CD4-positive, alpha-beta T cell treated with Interferon gamma for 1 hour (primary cell): Measurements from ENCODE around the gene RNF38.
"Not testable (repeated sequence)": the region's sequence is repeated elsewhere in the genome, so short reads cannot be mapped to it uniquely, and the experiment has no call there.

ENCODE experiments used
- DNase-seq: peaks from one replicate; pipeline ENCODE4 v3.0.0-alpha.2; 2020

RNF38 gene

DNA sequence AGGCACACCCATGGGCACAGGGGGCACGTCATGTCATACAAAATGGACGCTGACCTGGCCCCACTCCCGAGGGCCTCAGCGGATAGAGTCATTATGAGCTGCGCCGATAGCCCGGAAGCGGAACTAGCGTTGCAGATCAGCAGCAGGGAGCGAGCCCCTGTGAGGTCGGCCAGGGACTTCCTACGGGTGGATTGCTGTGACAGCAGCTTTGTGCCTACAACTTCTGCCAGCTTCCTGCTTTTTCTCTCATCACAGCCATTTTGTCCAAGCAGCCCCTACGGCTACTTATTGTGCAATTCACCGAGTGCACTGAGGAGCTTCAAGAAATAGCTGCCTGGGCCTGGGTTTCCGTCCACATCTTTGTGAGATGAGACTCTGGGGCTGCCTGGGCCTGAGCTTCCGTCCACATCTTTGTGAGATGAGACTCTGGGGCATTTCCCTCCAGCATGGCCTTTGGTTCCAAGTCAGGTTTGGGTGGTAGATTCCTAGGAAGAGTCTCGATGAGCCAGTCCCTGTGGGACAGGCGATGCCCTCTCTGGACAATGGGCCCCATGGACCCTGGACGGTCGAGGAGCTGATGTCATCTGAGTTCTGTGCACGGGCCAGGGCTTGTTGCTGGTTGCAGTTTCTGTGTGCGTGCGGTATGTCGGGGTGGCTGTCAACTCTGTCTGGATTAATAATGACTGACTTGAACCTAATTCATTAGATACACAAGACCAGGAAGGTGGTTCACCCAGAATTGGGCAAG is 74.8 kb downstream of the RNF38 start:
- no peak for DNase-seq

DNA sequence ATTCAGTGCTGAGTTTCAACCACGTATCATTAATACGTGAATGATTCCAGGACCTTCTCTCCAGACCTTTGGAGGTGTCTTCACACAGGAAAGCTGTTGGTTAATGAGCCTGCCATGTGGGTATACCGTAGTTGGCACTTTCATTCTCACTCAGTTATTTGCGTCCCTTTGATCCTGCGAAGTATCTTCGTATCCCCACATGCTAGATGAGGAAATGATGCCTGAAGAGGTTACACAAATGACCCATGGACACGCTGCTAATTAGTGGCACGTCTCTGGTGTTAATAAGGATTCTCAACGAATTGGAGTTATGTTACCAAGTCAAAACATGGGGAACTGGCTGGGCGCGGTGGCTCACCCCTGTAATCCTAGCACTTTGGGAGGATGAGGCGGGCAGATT is 76.1 kb downstream of the RNF38 start:
- DNase-seq = no peak

DNA sequence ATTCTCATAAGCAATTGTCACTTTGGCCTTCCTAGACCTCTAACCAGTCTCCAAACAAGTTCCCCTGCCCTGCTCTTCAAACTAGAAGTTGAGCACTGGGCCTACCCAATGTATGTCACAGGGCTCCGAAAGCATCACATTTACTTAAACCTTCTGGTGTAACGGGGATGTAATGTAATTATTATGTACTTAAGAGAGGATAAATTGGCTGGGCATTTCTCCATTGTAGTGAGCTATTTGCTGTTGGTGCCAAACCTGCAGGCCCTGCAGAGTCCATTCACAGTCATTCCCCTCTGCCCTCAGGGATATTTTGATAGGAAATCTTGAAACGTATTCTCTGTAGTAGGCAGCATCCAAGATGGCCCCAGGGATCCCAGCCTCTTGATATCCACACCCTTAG is 77.6 kb downstream of the RNF38 start:
- no peak for DNase-seq

DNA sequence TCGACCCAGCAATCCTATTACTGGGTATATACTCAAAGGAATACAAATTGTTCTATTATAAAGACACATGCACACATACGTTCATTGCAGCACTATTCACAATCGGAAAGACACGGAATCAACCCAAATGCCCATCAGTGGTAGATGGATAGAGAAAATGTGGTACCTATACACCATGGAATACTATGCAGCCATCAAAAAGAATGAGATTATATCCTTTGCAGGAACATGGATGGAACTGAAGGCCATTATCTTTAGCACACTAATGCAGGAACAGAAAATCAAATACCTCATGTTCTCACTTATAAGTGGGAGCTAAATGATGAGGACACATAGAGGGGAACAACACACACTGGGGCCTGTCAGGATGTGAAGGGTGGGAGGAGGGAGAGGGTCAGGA is 78.2 kb downstream of the RNF38 start:
- DNase-seq = not testable (repeated sequence)

DNA sequence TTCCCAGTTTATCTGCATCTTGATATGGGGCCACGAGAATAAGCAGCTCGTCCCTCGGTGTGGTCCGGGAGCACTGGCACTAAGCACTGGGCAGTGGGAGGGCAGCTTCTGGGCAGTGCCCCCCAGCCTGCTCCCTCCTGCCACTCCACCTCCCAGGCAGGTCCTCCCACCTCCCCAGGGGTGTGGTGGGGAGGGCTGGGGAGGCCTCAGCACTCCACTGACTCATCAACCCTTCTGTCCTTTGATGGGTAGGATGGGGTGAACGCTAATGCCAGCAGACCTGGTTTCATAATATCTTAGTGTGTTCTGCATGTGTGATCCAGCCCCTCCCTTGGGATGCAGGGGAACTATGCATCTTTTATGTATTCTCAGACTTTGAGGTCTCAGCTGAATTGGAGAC is 79.6 kb downstream of the RNF38 start:
- DNase-seq = no peak

DNA sequence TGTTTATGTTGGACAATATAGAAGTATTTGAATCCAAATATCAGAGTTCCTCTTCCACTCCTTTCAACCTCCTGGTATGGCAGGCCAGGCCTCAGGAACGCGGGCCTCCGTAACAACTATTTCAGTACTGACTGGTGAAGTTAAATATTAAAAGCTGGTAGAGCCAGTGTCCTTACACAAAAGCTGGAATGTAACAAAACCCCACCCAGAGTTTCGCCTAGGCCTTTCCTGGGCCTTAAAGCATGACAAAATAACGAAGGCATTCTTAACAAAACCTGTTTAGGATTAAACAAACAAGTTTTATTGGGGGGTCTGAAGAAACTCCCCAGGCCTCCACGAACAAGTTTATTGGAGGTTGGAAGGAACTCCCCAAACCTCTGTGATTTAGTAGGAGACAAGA is 80.3 kb downstream of the RNF38 start:
- DNase-seq = no peak

DNA sequence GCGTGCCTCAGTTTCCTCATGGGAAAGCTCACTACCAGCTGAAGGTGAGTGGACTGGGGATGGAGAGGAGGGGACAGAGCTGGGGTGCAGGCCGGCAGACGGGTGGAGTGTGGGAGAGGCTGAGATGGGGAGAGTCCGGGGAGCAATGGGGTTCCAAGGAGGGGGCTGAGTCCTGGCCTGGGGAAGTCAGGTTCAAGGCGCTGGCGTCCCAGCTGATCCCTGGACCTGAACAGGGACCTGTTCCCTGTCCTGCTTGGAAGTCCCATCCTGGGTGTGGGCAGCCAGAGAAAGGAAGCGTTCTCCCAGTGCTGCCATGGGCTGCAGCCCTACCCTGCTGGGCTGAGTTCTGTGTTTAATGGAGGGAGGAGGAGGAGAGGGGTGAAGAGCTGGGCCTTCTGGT is 80.9 kb downstream of the RNF38 start:
- no peak for DNase-seq

DNA sequence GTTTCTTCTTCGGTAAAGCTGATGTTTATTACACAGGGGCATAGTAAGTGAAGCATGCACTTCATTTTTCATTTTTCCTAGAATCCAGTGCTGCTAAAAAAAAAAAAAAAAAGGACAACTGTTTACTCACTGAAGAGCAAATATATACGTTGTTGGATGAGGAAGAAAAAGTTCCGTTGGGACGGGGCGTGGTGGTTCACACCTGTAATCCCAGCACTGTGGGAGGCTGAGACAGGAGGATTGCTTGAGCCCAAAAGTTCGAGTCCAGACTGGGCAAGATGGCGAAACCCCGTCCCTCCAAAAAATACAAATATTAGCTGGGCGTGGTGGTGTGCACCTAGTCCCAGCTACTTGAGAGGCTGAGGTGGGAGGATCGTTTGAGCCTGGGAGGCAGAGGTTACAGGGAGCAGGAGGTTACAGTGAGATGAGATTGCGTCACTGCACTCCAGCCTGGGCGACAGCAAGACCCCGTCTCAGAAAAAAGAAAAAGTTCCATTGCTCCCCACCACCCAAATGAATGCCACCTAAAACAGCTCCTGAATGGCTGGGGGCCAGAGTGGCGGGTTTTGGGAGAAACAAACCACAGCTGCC is 81.8 kb downstream of the RNF38 start:
- DNase-seq = no peak

DNA sequence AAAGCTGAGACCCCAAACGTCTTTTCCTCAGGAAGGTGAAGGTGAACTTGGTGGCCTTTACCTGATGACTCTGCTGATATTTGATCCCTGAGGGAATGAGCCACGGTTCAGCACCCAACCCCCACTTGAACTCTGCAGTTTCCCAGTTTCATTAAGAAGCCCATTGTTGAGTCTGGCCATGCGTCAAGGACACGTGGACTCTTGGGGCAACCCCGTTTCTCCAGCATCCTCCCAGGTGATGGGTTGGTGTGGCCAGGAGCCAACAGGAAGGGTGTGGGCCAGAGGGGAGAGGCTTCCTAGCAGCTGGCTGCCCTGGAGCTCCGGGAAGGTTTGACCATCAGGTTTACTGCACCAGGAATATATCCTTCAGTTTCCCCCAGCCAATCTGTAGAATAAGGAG is 82.3 kb downstream of the RNF38 start:
- no peak for DNase-seq

DNA sequence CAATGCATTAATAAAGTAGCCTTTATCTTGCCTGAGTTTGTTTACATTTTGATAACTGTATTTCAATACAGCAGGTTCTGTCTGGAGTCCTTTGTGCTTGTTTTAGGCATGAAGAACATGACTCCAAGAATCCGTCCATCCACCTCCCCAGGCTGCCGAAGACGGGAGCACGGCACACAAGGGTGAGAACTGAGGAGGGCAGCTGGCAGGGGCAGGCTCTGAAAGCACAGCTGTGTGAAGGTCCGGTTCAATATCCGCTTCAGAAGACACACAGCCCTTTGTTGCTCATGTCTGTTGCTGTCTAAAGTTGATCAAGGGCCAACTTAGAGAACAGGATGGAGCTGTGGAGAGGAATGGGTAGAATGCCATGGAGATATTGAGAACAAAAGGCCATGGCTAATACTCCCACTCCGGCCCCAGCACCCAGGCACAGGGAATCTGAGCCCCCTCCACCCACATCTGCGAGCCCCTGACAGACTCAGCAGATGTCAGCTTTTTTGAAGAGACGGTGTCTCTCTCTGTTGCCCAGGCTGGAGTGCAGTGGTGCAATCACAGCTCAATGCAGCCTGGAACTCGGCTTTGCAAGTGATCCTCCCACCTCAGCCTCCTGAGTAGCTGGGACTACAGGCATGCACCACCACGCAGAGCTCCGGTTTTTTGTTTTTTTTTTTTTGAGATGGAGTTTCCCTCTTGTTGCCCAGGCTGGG is 83.3 kb downstream of the RNF38 start:
- DNase-seq = no peak

DNA sequence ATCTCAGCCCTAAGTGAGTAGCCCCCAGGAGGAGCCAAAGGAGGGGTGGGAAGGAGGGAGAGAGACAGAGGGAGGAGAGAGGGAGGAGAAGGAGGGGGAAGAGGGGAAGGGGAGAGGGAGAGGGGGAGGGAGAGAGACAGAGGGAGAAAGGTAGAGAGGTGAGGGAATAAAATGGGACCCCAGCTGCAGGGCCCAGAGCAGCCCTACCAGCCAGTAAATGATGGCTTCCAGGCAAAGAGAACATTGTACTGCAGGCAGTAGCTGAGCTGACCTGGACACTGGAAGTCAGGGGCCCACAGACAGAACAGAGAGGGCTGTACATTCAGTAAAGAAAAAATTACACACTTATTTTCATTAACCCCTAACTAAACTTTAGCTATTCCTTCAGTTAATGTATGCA is 84.0 kb downstream of the RNF38 start:
- DNase-seq = no peak

DNA sequence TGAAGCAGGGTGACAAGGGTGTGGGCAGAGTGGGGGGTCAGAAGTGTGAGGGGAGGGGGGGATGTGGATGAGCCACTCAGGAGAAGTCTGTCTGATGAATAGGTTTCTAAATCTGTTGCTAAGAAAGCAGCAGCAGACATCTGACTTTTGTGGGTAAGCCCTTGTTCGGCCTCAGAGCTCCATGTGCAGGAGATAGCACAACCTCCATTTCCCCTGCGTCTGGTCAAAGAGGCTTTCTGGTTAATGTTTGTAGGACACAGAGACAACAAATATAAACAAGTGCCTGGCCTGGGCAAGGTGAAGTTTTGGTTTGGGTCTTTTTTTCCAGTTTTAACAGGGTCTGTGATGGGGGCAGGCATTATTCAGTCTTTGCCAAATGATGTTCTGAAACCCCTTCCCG is 84.8 kb downstream of the RNF38 start:
- DNase-seq = no peak

DNA sequence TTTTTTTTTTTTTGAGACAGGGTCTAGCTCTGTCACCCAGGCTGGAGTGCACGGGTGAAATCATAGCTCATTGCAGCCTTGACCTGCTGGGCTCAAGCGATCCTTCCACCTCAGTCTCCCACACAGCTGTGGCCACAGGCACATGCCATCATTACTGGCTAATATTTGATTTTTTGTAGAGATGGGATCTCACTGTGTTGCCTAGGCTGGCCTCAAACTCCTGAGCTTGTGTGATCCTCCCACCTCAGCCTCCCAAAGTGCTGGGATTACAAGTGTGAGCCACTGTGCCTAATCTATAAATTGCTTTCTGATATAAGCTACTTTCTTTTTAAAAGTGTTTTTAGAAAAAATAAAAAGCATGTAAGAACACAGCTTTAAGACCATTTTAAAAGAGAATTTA is 85.3 kb downstream of the RNF38 start:
- no peak for DNase-seq

DNA sequence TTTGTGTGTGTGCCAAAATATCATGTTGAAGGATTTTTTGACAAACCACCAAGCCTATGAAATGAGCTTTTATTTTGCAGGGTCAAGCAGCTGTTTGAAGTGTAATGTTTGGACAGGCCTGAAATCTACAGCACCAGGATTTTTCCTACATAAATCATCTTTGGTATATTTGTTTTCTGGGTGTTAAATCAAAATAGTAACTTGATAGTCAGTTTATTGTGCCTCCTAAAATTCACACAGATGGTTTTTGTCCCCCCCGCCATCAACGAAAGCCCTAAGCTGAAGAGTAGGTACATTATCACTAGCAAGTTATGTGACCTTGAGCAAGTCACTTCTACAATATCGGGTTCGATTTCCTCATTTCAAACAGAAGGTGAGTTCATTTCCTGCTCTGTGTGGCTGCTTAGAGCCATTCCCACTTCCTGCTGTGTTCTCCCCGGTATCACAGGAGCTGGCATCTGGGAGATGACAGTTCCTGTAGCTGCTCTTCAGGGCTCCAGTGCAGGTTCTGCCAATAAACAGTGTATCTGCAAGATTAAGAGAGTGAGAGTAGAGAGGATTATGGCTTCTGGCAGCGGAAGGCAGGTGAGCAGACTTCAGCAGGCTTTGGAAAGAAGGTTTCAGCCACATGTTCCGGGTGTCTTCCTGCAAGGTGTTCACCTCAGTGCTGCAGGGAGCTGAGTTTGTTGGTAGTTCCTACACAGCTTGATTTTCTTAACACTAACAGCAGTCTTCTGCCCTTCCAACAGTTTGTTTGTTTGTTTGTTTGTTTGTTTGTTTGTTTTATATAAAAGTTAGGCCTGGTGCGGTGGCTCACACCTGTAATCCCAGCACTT is 93.4 kb downstream of the RNF38 start:
- DNase-seq = no peak

DNA sequence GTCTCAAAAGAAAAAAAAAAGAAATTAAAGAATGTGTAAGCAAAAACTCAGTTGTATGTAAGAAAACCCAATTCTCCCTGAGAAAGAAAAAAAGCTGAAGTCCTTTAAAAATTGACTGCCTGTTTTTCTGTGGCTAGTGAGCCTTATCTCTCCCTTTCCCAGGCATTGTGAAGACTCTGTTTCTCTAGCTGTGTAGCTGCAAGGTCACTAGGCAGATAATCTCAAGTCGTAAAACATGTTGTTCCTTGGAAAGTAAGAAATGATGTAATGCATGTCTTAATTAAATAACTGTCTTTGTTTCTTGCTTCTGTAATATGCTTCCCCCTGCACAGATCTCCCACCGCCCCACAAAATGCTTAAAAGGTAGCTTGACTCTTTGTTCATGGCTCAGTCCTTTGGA is 95.7 kb downstream of the RNF38 start:
- not testable (repeated sequence) for DNase-seq

DNA sequence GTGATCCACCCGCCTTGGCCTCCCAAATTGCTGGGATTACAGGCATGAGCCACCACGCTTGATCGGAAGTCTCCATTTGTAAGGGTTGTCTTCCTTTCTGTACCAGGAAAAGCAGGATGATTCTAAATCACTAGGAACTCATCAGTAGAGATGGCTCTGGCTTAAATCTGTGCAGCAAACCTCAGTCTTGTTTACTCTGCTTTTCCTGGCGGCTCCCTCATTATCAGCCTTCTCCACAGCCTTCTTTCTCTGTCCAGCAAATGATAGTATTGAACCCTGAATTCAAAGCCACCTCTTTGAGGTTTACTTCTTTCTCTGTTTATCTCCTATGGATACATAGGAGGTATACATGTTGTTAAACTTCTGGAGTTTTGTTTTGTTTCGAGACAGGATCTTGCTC is 98.8 kb downstream of the RNF38 start:
- no peak for DNase-seq

DNA sequence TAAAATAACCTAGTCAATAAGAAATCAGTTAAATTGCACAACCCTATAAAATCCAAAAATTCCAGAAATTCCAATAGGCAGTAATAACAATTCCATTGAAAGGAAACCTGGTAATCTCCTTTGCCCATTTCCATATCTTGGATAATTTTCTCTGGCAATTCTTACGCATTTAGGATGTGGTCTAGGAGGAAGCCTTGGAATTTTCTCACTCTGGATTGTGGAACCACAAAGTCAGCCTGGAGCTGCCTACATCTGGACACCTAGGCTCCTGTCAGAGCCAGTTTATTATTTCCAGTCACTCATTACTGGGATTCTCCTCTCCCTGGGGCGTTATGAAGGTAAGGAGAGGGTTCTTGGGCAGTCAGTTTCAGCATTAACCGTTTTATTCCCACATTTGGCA is 101.5 kb downstream of the RNF38 start:
- no peak for DNase-seq

DNA sequence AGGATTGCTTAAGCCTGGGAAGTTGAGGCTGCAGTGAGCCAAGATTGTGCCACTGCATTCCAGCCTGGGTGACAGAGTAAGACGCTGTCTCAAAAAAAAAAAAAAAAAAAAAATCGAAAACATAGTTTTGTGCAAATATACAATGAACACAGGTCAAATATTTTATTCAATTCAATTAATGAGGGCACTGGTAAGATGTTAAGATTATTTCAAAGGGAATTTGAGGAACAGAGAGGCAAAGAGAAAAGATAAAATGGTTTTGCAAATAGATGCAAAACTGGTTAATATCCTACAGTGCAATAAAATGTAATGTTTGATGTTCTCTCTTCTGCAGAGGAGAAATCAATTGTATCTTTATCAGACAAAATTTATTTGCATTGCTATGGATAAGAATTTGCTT is 102.3 kb downstream of the RNF38 start:
- no peak for DNase-seq

DNA sequence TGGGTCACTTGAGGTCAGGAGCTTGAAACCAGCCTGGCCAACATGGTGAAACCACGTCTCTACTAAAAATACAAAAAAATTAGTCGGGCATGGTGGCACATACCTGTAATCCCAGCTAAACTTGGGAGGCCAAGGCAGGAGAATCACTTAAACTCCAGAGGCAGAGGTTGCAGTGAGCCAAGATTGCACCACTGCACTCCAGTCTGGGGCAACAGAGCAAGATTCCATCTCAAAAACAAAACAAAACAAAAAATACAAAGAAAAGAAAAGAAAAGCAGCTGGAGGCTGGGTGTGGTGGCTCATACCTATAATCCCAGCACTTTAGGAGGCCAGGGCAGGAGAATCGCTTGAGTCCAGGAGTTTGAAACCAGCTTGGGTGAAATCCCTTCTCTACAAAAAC is 105.1 kb downstream of the RNF38 start:
- not testable (repeated sequence) for DNase-seq

DNA sequence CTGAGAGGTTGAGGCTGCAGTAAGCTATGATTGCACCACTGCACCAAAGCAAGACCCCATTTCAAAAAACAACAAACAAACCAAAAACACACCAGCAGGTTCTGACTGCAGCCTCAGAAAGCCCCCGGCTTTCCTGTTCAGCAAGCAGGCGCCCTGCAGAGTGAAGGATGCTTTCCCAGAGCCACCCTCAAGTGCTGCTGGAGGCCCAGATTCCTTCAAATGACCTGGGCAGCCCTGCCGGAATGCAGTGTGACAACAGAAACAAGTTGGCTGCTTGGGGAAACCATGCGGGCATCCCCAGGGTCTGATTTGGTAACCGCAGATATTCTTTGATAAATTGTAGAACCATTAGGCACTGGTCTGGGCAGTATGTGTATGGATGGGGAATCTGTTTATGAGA is 106.2 kb downstream of the RNF38 start:
- no peak for DNase-seq

DNA sequence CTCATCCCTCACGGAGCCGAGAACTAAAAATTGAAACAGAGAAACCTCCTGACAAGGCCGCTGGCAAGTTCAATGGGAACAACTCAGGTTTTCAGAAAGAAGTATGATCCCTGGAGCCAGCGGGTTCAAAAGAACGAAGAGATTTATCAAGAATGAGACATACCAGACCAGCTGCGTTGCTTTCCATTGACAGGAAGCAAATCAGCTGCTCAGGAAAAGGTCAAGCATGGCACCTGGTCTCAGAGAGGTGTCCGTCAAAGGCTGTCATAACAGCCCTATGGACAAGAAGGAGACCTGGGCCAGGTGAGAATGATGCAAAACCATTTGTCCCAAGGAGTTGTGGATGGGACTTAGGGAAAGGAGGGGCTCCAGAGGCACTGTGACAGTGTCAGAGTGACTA is 106.9 kb downstream of the RNF38 start:
- DNase-seq = no peak

DNA sequence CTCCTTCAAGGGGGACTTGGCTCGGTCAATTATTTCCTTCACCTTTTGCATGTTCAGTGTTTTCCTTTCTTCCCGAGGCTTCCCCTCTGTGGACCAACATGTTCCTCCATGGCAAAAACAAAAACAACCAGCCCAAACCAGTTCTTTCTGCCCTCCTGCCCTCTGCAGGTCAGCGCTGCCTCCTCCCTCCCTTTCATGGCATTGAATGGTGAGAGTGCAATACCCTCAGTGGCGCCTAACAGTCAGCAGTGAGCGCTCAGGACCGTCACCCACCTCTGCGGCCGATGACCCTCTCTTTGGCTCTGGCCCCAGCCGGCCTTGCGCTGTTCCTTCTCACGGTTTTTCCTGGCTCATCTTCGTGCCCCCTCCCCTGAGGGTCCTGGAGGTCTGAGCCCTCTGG is 107.4 kb downstream of the RNF38 start:
- DNase-seq = no peak

DNA sequence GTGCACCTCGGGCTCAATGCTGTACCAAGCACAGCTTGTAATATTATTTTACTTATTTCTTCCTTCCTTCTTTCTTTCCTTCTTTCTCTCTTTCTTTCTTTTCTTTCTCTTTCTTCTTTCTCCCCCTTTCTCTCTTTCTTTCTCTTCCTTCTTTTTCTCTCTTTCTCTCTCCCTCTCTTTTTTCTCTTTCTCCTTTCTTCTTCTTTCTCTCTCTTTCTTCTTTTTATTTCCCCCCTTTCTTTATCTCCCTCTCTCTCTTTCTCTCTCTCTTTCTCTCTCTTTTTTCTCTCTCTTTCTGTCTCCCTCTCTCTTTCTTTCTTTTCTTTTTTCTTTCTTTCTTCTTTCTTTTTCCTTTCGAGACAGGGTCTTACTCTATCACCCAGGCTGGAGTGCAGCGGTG is 109.1 kb downstream of the RNF38 start:
- DNase-seq = no peak
